GM12872 (cell line): ENCODE results near the gene AKAP8.

Source experiments
- TF ChIP-seq, protein P1 (sequence below): IDR thresholded peaks from 3 replicates; pipeline ENCODE4 v1.5.1; 2011; ENCODE audit warnings: low read depth, mild to moderate bottlenecking, low read length, moderate library complexity; ENCODE audit not compliant: insufficient read depth

Gene AKAP8

GRCh38 chr19:15396436-15396835 is 16.8 kb upstream of the AKAP8 start:
- TF ChIP-seq, protein P1, sequence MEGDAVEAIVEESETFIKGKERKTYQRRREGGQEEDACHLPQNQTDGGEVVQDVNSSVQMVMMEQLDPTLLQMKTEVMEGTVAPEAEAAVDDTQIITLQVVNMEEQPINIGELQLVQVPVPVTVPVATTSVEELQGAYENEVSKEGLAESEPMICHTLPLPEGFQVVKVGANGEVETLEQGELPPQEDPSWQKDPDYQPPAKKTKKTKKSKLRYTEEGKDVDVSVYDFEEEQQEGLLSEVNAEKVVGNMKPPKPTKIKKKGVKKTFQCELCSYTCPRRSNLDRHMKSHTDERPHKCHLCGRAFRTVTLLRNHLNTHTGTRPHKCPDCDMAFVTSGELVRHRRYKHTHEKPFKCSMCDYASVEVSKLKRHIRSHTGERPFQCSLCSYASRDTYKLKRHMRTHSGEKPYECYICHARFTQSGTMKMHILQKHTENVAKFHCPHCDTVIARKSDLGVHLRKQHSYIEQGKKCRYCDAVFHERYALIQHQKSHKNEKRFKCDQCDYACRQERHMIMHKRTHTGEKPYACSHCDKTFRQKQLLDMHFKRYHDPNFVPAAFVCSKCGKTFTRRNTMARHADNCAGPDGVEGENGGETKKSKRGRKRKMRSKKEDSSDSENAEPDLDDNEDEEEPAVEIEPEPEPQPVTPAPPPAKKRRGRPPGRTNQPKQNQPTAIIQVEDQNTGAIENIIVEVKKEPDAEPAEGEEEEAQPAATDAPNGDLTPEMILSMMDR, result no peak

DNA sequence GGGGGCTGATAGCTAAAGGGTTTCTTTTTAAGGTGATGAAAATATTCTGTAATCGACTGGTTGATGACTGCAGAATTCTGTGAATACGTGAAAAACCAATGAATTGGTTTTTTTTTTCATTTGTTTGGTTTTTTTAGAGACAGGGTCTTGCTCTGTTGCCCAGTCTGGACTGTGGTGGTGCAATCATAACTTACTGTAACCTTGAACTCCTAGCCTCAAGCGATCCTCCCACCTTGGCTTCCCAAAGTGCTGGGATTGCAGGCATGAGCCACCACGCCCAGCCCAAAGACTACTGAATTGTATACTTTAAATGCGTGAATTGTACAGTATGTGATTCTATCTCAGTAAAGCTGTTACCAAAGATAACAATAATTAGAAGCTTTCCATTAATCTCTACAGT is 14.8 kb upstream of the AKAP8 start:
- TF ChIP-seq, protein P1, result no peak

DNA sequence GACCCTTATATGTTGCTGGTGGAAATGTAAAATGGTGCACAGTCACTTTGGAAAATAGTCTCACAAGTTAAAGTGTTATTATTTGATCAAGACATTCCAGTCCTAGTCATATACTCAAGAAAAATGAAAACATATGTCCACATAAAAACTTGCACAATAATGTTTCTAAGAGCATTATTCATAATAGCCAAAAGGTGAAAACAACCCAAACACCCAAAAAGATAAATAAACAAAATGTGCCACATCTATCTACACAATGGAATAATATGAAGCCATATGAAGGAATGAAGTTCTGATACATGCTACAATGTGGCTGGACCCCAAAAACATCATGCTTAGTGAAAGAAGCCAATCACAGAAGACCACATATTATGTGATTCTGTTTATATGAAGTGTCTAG is 14.4 kb upstream of the AKAP8 start:
- TF ChIP-seq, protein P1, result no peak

- TF ChIP-seq, protein P1, result no peak
Observed at GRCh38 chr19:15390814-15391213, 11.2 kb upstream of the AKAP8 start.

DNA sequence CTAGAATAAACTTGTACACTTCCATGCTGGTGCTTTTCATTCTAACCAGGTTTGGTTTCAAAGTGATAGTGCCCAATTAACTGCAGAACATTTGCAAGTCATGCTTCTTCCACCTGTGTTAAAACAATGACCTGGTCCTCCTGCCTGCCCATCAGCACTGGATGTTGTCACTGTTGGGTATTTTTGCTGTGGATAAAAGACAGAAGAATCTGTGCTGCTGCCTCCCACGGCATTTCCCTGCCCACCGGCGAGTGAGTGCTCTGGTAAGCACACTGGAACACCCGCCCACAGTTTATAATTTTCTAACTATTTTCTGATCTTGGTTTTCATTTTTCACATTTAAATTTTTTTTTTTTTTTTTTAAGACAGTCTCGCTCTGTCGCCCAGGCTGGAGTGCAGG is 2.3 kb upstream of the AKAP8 start:
- TF ChIP-seq, protein P1, result no peak

GRCh38 chr19:15381429-15381828 is 1.8 kb upstream of the AKAP8 start:
- TF ChIP-seq, protein P1, result no peak

GRCh38 chr19:15379999-15380647 is 536 bp upstream of the AKAP8 start:
- TF ChIP-seq, protein P1, result no peak

- TF ChIP-seq, protein P1, result no peak
Observed at GRCh38 chr19:15378534-15379082, 979 bp downstream of the AKAP8 start.
